Suprapubic skin (tissue), 4 donors: ENCODE results near the gene ACTL9.

Experiments
- EP300 ChIP-seq: sonication (generic); formaldehyde crosslinking; IDR thresholded peaks from one replicate; pipeline ENCODE4 v1.6.1; 2017; ENCODE audit warnings: antibody characterized with exemption
- POLR2A ChIP-seq, 2 donors: fragments of 450-650 bp; IDR thresholded peaks; one replicate each; pipeline ENCODE4 v1.6.1; 2017; ENCODE audit warnings: antibody characterized with exemption in 2 of 2, mild to moderate bottlenecking in 2 of 2, moderate library complexity in 2 of 2
- POLR2AphosphoS5 ChIP-seq, 3 donors: sonication (generic); formaldehyde crosslinking; IDR thresholded peaks; one replicate each; pipeline ENCODE4 v1.6.1; 2017; ENCODE audit warnings: antibody characterized with exemption in 3 of 3
- TF ChIP-seq, protein P1 (sequence below), 2 donors: fragments of 200-600 bp in 1 of 2; fragments of 450-650 bp in 1 of 2; sonication (generic) in 1 of 2; IDR thresholded peaks; one replicate each; pipeline ENCODE4 v1.5.1; 2016 to 2019; ENCODE audit warnings: antibody characterized with exemption in 2 of 2, mild to moderate bottlenecking in 1 of 2, moderate library complexity in 1 of 2

DNA sequence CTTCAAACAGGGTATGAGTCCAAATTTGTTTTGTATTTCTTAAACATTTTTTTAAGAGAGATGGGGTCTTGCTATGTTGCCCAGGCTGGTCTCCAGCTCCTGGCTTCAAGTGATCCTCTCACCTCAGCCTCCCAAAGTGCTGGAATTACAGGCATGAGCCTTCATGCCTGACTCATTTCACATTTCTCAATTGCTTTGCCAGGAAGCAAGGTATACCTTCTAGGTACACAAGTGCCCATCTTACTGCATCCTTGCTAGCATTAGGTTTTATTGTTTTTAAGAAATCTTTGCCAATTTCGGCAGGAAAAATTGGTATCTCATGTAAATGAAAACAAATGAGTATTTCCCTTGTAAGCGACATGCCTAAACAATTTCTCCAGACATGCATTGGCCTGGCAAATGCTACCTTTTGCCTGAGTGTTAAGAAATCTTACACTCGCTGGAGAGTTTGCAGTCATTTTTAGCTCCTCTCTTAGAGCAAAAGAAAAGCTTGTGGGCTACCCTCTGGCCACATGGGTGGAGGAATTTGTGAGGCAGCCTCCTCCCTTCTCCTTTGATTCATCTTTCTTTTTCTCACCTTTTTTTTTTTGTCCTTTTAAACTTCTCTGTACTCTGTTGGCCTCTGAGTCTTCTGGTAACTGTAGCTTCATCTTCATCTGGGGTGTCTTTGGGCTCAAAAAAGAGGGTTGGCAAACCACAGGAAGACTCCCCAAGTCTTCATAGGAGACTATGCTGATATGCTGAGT is 33.0 kb downstream of the ACTL9 start:
- no peak for TF ChIP-seq POLR2A (IDR thresholded peaks at IDR 0.05)
- TF ChIP-seq, protein P1, sequence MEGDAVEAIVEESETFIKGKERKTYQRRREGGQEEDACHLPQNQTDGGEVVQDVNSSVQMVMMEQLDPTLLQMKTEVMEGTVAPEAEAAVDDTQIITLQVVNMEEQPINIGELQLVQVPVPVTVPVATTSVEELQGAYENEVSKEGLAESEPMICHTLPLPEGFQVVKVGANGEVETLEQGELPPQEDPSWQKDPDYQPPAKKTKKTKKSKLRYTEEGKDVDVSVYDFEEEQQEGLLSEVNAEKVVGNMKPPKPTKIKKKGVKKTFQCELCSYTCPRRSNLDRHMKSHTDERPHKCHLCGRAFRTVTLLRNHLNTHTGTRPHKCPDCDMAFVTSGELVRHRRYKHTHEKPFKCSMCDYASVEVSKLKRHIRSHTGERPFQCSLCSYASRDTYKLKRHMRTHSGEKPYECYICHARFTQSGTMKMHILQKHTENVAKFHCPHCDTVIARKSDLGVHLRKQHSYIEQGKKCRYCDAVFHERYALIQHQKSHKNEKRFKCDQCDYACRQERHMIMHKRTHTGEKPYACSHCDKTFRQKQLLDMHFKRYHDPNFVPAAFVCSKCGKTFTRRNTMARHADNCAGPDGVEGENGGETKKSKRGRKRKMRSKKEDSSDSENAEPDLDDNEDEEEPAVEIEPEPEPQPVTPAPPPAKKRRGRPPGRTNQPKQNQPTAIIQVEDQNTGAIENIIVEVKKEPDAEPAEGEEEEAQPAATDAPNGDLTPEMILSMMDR (IDR thresholded peaks at IDR 0.05) = no peak
- TF ChIP-seq POLR2AphosphoS5 (IDR thresholded peaks at IDR 0.05) = no peak
- TF ChIP-seq EP300 = no peak
